Left kidney (tissue), 2 donors: Measurements from ENCODE around the gene IPO5. TPM values are rescaled to one million over a fixed set of nuclear protein-coding genes. Genes with fewer than 3 reads are reported as not detected.

Experiments
- DNase-seq: peaks from one replicate; pipeline ENCODE4 v3.0.0-alpha.2; 2013
- polyA plus RNA-seq: library from polyadenylated mRNA; unstranded; fragments of 120-200 nt; gene quantifications from one replicate; pipeline ENCODE4 v1.2.1, GENCODE V29; 2013; ENCODE audit not compliant: insufficient read length

Gene IPO5
- polyA plus RNA-seq, 1 donor, result 211 TPM

DNA sequence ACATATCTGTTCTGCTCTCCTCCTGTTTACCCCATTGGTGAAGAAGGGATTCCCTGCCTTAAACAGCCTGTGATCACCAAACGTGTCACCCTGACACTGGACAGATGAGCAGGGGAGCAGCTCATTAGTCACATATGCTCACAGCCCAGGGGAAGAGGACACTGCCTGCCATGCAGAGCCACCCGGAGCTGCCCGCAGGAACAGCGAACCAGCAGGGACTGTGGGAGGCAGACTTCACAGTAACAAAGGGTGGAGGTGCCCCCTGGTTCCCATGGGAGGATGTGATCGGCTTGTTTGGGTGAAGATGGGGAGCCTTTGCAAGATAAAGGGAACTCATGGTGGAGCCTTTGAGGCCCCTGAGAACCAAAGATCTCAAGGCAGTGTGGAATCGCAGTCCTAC lies 100.8 kb downstream of the IPO5 start:
- no peak for DNase-seq

- no peak for DNase-seq
Observed at GRCh38 chr13:98055623-98056022, 102.1 kb downstream of the IPO5 start.

- DNase-seq, result no peak
Observed at GRCh38 chr13:98056839-98057410, 103.5 kb downstream of the IPO5 start.

- DNase-seq, result no peak
Observed at GRCh38 chr13:98059276-98059675, 105.8 kb downstream of the IPO5 start.

GRCh38 chr13:98060282-98060681 lies 106.8 kb downstream of the IPO5 start:
- no peak for DNase-seq

GRCh38 chr13:98065468-98065867 lies 112.0 kb downstream of the IPO5 start:
- no peak for DNase-seq

DNA sequence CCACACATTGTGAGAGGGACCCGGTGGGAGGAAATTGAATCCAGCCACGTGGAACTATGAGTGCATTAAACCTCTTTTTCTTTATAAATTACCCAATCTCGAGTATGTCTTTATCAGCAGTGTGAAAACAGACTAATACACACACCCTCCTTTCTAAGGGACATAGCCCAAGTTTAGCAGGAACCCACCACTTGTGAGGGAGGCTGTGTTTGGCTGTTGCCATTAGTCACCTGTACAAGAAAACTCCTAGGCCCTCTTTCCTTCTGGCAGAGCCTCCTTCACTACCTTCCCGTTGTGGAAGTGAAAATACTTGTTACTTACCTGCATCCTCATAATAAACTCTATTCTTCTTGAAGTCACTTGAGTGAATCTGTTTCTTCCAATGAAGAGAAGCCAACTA lies 113.2 kb downstream of the IPO5 start:
- no peak for DNase-seq

DNA sequence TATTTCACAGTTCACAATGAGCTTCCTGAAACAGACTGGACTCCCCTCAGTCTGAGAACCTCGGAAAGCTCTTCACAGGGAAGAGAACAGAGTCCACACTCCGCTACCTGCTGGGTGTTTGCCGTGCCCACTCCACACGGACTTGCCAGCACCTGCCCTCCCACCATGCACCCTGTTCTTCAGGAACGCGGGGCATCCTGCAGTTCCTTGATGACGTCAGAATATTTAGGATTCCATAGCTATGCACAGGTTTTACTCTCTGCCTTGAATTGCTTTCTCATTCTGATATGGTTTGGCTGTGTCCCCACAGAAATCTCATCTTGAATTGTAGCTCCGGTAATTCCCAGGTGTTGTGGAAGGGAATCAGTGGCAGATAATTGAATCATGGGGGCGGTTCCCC lies 115.0 kb downstream of the IPO5 start:
- DNase-seq, result no peak

DNA sequence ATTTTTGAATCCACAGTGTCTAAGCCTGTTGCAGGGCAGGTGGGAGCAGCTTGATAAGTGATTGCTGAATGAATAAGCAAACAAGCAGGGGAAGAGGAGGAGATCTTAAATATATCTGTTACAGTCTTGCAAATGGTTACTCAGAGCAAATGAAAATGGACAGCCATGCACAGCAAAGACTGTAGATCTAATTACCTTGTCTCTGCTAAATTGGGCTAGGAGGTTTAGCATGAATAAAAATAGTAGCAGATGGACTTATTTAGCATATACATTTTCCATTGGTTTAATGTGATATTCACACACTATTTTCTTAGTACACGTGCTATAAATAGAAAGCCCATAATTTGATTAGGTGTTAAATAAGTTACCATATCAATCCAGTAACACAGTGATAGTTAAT lies 116.5 kb downstream of the IPO5 start:
- no peak for DNase-seq

GRCh38 chr13:98071316-98071715 lies 117.8 kb downstream of the IPO5 start:
- no peak for DNase-seq

- no peak for DNase-seq
Observed at GRCh38 chr13:98072476-98072875, 119.0 kb downstream of the IPO5 start.

Other genes starting within 250 kb of the IPO5 start
- gene FARP1, start 189.4 kb downstream of the IPO5 start, polyA plus RNA-seq, result 298 TPM
- not detected for gene RNF113B, start 223.6 kb downstream of the IPO5 start, polyA plus RNA-seq